GF-D8 (cell line): ENCODE data around the gene GABBR2.
"Not testable (repeated sequence)": the region's sequence is repeated elsewhere in the genome, so short reads cannot be mapped to it uniquely, and the experiment has no call there.

ENCODE experiments used
- DNase-seq: peaks from one replicate; lab custom pipeline; 2025; lab: John Stamatoyannopoulos, UW

GABBR2 gene

GRCh38 chr9:98596486-98596885, 112.2 kb downstream of the GABBR2 start:
- DNase-seq = no peak

GRCh38 chr9:98594546-98595160, 114.1 kb downstream of the GABBR2 start:
- no peak for DNase-seq

GRCh38 chr9:98593354-98594253, 115.1 kb downstream of the GABBR2 start:
- DNase-seq = no peak

GRCh38 chr9:98591696-98592095, 117.0 kb downstream of the GABBR2 start:
- no peak for DNase-seq

GRCh38 chr9:98590101-98590500, 118.6 kb downstream of the GABBR2 start:
- DNase-seq = no peak

GRCh38 chr9:98589102-98589501, 119.6 kb downstream of the GABBR2 start:
- DNase-seq = no peak

- DNase-seq = not testable (repeated sequence)
Observed at GRCh38 chr9:98584853-98585438, 123.8 kb downstream of the GABBR2 start.

GRCh38 chr9:98584059-98584458, 124.7 kb downstream of the GABBR2 start:
- no peak for DNase-seq

- DNase-seq = no peak
Observed at GRCh38 chr9:98583417-98583816, 125.3 kb downstream of the GABBR2 start.

GRCh38 chr9:98580956-98581355, 127.8 kb downstream of the GABBR2 start:
- DNase-seq = no peak

- no peak for DNase-seq
Observed at GRCh38 chr9:98579700-98580099, 129.0 kb downstream of the GABBR2 start.

- no peak for DNase-seq
Observed at GRCh38 chr9:98577446-98577845, 131.3 kb downstream of the GABBR2 start.

GRCh38 chr9:98576859-98577258, 131.9 kb downstream of the GABBR2 start:
- DNase-seq = no peak

- no peak for DNase-seq
Observed at GRCh38 chr9:98576354-98576753, 132.4 kb downstream of the GABBR2 start.

- peak; percentile 89 for DNase-seq
Observed at GRCh38 chr9:98575379-98576346, 133.1 kb downstream of the GABBR2 start.

- DNase-seq = no peak
Observed at GRCh38 chr9:98573749-98574278, 134.9 kb downstream of the GABBR2 start.

GRCh38 chr9:98572796-98573195, 135.9 kb downstream of the GABBR2 start:
- no peak for DNase-seq

GRCh38 chr9:98572054-98572627, 136.6 kb downstream of the GABBR2 start:
- DNase-seq = no peak

- no peak for DNase-seq
Observed at GRCh38 chr9:98571643-98572042, 137.1 kb downstream of the GABBR2 start.

GRCh38 chr9:98570663-98571440, 137.9 kb downstream of the GABBR2 start:
- DNase-seq = no peak
